H1 (cell line): ENCODE results near the gene ADAM12. TPM values are rescaled to one million over a fixed set of nuclear protein-coding genes. Genes with fewer than 3 reads are reported as not detected.

ENCODE experiments used
- CBX8 ChIP-seq: fragments of 300-800, 300-1000 bp; sonication (generic); IDR thresholded peaks from 2 replicates; pipeline ENCODE4 v1.7.1; 2016; ENCODE audit warnings: low read depth, low read length, borderline replicate concordance
- CHD2 ChIP-seq: IDR thresholded peaks from 2 replicates; pipeline ENCODE4 v1.6.1; 2012; ENCODE audit warnings: low read length, improper control_type of control experiment
- CREB1 ChIP-seq: IDR thresholded peaks from 2 replicates; pipeline ENCODE4 v1.6.1; 2012; ENCODE audit warnings: inconsistent platforms
- CTBP2 ChIP-seq: IDR thresholded peaks from 2 replicates; pipeline ENCODE4 v1.7.0; 2011; ENCODE audit warnings: borderline replicate concordance, mild to moderate bottlenecking, moderate library complexity, mixed read lengths, low read length; ENCODE audit not compliant: insufficient read depth, insufficient read length
- GABPA ChIP-seq: IDR thresholded peaks from 2 replicates; pipeline ENCODE4 v1.6.1; 2011; ENCODE audit warnings: mild to moderate bottlenecking, low read length, moderate library complexity, borderline replicate concordance; ENCODE audit not compliant: insufficient read depth
- JUND ChIP-seq: IDR thresholded peaks from 2 replicates; pipeline ENCODE4 v1.6.1; 2011; ENCODE audit warnings: mild to moderate bottlenecking, improper control_type of control experiment, low read length
- NRF1 ChIP-seq: IDR thresholded peaks from 2 replicates; pipeline ENCODE4 v1.6.1; 2011; ENCODE audit warnings: mild to moderate bottlenecking, low read depth, low read length, improper control_type of control experiment
- YY1 ChIP-seq: IDR thresholded peaks from 2 replicates; pipeline ENCODE4 v1.6.1; 2011; ENCODE audit warnings: low read depth, mild to moderate bottlenecking, low read length
- ZNF274 ChIP-seq: IDR thresholded peaks from 2 replicates; pipeline ENCODE4 v1.7.0; 2012; ENCODE audit warnings: low read length, borderline replicate concordance; ENCODE audit errors: extremely low read depth
- polyA plus RNA-seq, 7 experiments: library from polyadenylated mRNA; depleted of rRNA in 3 of 7; stranded (reverse) in 5 of 7; unstranded in 2 of 7; fragments of >200 nt in 5 of 7; fragments of 200-250 nt in 2 of 7; gene quantifications; 1 replicate in 5 of 7; 2 replicates in 1 of 7; 4 replicates in 1 of 7; pipeline versions ENCODE4 v1.2.1 to v1.2.3, GENCODE V29; 2011 to 2013; ENCODE audit warnings: missing spikeins in 2 of 7, mixed read lengths in 2 of 7
- total RNA-seq: library from RNA; stranded (reverse); fragmentation: NEBNext Ultra II Directional; extraction: Animal tissue kit (Norgen Biotek cat#: 25700); gene quantifications from 2 replicates; pipeline ENCODE4 v1.2.1, GENCODE V29; 2021

Gene ADAM12
- total and polyA plus RNA-seq, 2 of the 8 experiments (the other 6 are each of a cell fraction or from before 2014, with no cell fraction given) = 0.07 to 0.17 TPM

- TF ChIP-seq CBX8 = no peak
- TF ChIP-seq CREB1 = no peak
- TF ChIP-seq JUND = no peak
- no peak for TF ChIP-seq CTBP2
- TF ChIP-seq NRF1 = no peak
- TF ChIP-seq YY1 = no peak
- TF ChIP-seq CHD2 = no peak
- no peak for TF ChIP-seq ZNF274
- no peak for TF ChIP-seq GABPA
These were observed 72.6 kb downstream of the ADAM12 start (continued) for GRCh38 chr10:126315494-126316177.
